HG03342 (cell line): ENCODE results near the gene DNASE1L1.

Experiments
- ATAC-seq: cut with Tn5 transposase; IDR thresholded peaks from one replicate; pipeline ENCODE4 v1.9.1; 2021; ENCODE audit warnings: mild to moderate bottlenecking, moderate library complexity; ENCODE audit not compliant: unreplicated experiment

DNASE1L1 gene

DNA sequence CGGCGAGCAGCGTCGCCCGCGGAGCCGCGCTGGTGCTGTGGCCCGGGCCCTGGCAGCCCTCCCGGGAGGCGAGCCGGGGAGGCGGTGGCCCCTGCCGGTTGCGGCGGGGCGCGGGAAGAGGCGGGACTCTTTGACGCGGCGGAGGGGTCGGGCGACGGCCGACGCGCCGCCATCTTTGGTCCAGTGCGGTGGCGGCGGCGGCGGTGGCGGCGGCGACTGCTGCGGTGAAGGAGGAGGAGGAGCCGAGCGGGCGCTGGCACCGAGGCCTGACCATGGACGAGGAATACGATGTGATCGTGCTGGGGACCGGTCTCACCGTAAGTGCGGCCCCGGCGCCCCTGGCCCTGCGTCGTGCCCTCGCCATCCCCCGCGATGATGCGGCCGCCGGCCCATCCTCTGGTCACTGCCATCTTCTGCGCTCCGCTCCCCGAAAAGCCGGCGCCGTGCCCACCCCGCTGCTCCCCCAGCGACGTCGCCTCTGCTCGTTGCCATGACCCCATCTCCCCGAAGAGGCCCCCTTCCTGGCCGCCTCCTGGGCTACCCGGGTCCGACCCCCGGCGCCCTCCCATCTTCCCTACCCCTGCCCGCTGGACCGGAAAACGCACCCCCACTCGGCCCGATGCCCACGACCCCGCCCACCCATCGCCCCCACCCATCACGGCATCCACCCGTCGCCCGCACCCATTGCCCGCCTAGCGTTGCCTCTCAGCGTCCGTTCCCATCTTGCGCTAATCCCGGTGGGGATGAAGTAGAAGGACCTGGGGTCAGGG, 28.1 kb upstream of the DNASE1L1 start, which contains the start of gene GDI1:
Gene GDI1 (plus strand): TSS at position 172 of the 770 bp plus-strand sequence. CDS start 101 bp downstream, at position 273.
- ATAC-seq, result no peak

DNA sequence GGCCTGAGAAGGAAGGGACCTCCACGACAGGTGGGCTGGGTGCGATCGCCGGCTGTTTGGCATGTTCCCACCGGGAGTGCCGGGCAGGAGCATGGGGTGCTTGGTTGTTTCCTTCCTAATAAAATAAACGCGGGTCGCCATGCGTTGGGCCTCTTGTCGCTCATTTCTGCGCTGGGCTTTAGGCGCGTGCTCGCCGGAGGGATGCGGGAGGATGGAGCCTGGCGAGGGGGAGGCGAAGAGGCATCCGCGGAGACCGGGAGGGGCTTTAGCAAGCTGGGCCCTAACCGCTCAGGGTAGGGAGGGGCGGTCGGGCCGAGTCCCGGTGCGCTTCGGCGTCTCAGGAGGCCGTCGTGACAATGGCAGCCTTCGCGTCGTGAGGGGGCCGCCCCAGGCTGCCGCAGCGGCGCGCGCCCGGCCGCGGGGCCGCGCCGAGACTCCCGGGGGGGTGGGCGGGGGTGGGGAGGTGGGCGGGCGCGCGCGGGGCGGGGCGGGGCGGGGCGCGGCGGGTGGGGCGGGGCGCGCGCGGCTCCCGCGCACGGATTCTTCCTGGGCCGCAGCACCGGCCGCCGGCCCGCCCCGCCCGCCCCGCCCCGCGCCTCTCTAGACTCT, 27.4 kb upstream of the DNASE1L1 start:
- no peak for ATAC-seq

DNA sequence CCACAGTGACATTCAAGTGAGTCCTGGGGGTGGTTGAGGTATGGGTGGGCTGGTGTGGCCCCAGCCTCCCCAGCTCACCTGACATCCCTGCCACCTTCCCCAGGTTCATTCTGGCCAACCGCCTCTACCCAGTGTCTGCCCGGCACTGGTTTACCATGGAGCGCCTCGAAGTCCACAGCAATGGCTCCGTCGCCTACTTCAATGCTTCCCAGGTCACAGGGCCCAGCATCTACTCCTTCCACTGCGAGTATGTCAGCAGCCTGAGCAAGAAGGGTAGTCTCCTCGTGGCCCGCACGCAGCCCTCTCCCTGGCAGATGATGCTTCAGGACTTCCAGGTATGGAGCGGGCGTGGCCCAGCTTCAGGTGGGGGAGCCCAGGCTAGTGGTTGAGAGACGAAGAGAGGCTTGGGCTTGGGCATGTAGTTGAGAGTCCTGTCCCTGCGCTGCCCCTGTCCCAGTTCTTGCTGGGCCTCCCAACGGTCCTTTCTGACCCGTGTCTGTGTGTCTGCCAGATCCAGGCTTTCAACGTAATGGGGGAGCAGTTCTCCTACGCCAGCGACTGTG, 26.2 kb upstream of the DNASE1L1 start:
- ATAC-seq, result no peak

DNA sequence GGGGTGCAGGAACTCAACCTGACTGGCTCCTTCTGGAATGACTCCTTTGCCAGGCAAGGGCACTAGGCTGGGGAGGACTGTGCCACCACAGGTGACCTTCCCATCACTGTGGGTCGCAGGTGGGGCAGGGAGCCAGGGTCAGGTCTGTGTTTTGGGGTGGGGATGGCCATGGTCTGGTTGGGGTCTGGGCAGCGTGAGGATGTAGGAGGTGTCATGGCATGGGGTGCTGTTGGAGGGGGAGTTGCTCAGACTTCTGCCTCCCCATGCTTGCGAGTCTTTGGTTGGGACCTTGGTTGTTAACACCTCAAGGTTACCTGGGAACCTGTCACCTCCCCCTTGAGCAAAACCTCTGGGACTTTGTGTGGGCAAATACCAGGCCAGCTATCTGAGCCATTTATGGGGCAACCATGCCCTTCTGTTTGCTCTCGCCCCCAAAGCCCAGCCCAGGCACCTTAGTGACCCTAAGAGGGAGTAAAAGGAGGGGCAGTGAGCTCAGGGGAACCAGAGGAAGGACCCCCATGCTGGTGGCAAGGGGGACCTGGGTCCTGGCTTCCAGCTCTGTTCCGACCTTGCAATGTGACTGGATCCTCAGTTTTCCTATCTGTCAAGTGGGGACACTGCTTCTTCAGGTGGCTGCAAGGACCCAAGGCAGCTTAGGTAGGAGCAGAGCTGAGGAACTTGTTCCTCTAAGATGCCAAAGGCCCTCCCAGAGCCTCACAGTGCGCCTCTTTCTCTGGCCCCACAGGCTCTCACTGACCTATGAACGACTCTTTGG, 25.5 kb upstream of the DNASE1L1 start:
- no peak for ATAC-seq

DNA sequence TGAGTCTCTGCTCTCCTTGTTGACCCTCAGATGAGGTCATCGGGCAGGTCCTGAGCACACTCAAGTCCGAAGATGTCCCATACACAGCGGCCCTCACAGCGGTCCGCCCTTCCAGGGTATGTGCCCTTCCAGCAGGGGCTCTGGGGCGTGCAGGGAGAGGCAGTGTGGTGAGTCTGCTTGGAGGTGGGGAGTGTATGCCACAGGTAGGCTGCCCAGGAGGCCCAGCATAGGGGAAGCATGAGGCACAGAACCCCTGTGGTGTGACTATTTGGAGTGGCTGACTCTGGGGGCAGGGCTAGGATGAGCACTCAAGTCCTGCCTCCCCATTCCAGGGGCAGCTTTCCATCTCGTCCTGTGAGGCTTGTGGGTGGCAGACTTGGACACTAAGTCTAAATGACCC, 24.6 kb upstream of the DNASE1L1 start:
- no peak for ATAC-seq

GRCh38 chrX:154432210-154432609, 23.2 kb upstream of the DNASE1L1 start:
- no peak for ATAC-seq

GRCh38 chrX:154431341-154431740, 22.3 kb upstream of the DNASE1L1 start:
- ATAC-seq, result no peak

- ATAC-seq, result no peak
These were observed 21.9 kb upstream of the DNASE1L1 start for GRCh38 chrX:154430916-154431315.

DNA sequence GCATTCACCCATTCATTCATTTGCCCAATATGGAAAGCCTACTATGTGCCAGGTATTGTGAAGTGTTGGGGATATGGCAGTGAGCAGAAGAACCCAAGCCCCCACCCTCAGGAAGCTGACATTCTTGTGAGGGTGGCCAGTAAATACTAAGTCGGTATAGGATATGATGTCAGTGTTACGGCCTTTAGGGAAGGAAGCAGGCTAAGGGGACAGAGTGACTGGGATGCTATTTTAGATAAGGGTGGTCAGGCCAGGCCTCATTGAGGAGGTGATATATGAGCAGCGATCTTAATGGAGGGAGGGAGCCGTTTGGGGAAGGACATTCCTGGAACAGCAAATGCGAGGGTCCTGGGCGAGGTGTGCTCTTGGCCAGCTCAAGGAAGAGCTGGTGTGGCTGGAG, 21.4 kb upstream of the DNASE1L1 start:
- ATAC-seq, result no peak

DNA sequence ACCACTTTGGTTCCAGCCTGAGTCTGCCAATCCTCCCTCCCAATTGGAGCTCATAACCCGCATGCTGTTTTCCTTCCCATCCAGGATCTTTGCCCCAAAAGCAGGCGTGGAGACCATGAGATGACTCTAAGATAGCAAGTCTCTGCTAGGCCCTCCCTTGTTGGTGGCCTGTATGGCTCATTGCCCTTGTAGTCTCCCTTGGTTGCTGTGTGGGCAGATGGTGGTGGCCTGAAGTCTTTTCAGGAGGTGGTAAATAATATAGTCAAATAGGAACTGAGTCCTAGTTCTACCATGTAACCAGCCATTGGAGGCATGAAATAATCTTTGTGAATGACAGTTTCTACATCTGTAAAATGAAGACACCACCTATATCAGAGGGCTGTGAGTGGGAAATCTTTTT, 20.7 kb upstream of the DNASE1L1 start:
- no peak for ATAC-seq

DNA sequence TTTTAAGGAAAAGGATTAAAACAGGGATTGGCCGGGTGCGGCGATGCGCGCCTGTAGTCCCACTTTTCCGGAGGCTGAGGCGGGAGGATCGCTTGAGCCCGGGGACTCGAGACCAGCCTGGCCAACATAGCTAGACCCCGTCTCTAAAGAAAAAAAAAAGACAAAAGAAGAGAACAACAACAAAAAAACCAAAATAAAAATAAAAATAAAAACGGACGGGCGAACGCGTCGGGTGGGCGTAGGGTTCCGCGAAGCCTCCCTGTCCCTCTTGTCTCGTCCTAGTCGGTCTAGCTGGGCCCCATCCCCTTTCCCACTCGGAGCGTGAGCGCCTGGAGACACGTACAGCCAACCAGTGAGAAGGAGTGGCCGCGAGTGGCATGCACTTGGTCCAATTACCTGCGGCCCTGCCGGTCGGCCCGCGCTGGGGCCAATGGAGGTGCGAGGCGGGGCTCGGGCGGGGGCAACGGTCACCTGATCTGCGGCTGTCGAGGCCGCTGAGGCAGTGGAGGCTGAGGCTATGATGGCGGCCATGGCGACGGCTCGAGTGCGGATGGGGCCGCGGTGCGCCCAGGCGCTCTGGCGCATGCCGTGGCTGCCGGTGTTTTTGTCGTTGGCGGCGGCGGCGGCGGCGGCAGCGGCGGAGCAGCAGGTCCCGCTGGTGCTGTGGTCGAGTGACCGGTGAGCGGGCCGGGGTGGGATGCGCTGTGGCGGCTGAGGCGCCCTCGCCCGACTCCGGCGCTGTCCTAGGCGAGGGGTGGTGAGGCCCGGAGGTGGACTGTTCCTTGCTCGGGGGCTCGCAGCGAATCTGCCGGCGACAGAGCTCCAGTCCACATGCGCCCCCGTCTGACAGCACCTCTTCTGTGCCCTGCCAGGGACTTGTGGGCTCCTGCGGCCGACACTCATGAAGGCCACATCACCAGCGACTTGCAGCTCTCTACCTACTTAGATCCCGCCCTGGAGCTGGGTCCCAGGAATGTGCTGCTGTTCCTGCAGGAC, 19.4 kb upstream of the DNASE1L1 start, which contains the start of gene ATP6AP1:
Gene ATP6AP1 (plus strand): TSS at position 502 of the 996 bp plus-strand sequence. CDS start 16 bp downstream, at position 518.
- peak; percentile 97 for ATAC-seq

DNA sequence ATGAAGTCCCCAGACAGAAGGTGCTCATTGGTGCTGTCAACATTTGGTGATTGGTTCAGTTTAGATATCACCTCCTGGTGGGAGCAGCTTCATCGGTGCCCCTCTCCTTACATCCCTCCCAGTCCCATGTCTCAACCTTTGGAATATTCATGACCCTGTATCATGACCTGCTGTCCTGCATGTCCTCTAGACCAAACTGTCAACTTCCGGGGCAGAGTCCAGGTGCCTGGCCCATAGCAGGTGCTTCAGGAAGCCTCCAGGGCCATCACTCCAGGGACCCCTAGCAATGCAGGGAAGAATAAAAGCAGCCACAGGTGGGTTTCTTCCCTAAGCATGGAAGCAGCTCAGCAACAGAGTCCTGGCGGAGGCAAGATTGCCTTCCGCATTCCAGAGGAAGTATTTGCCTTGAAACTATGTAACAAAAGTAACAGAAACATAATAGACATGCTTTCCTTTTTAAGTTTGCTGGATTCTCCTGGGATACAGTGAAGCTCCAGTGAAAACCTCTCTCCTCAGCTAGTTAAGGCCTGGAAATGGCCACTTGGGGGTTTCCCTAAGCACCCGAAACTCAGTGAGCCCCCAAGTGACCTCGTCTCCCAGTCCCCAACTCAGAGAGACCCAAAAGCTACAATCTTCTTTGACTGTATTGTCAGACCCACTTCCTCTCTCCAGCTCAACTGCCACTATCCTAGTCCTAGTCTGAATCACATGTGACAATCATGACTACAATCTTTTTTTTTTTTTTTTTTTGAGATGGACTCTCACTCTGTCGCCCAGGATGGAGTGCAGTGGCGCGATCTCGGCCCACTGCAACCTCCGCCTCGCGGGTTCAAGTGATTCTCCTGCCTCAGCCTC, 18.1 kb upstream of the DNASE1L1 start:
- no peak for ATAC-seq

DNA sequence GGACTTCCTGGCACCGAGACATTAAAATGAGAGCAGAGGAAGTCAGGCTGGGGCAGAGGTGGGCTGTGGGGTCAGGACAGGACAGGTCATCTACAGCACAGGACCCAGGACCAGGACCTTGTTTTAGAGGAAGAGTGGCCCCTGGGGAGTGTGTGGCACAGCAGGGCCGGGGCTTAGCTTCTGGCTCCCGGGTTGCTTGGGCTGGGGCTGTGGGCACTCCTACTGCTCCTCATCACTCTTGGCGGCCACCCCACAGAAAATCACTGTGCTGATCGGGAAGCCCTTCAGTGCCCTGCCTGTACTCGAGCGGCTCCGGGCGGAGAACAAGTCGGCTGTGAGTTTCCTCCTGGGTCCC, 11.3 kb upstream of the DNASE1L1 start:
- ATAC-seq, result no peak

DNA sequence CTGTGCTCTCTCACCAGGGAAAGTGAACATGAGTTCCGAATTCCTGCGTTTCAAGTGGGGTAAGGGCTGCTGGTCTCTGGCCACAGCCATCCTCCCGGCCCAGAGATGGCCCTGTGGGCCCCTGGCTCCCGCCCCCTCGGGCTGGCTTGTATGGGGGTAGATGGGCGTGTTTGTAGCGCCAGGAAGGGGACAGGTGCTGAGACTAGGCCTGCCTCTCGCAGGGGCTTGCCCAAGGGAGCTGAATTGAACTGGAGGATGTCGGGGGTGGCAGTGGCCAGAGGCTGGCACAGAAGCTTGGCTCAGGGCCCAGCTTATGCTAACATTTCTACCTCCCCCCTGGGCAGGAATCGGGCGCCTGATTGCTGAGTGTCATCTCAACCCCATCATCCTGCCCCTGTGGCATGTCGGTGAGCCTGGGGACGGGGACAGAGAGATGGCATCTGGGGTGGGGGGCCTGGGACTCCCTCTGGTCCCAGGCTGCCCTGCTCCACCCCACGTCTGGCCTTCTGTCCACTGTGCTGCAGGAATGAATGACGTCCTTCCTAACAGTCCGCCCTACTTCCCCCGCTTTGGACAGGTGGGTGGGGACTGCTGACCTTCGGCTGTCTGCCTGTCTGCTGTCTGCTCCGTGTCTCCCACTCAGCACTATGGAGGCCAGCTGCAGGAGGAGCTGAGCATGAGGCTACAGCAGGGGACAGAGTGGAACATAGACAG, 10.8 kb upstream of the DNASE1L1 start:
- ATAC-seq, result no peak

DNA sequence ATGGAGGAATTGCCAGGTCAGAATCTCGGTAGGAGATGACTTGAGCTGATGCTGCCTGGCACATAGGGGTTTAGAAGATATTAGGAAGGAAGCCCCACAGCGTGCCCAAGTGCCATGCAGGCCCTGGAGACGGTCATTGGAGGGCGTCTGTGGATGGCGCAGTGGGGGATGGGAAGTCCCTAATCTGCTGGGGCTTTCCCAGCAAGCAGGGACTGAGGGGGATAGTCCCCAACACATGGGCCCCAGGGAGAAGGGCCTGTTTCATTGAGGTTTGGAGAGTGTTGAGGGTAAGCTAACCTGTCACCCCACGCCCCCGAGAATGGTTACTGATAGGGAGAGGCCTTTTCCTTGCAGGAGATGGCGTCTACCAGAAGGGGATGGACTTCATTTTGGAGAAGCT, 10.1 kb upstream of the DNASE1L1 start:
- no peak for ATAC-seq

GRCh38 chrX:154417157-154417556, 8.1 kb upstream of the DNASE1L1 start:
- no peak for ATAC-seq

GRCh38 chrX:154413142-154413541, 4.1 kb upstream of the DNASE1L1 start:
- no peak for ATAC-seq

DNA sequence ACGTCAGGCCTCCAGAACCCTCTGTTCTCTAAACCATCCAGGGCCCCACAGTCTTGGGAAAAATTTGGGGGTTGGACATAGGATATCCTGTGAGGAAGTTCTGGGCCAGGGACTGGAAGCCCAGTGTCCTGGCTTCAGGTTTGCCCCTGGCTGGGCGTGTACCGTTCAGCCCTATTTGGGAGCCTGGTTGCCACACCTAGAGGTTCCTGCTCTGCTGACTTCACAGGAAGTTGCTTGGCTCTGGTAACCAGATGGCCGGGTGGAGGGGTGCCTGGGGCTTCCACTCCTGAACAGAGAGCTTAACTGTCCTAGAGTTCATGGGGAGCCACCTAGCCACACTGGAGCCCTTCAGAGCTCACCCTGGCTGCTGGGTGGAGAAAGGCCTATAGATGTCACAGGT, 3.4 kb upstream of the DNASE1L1 start:
- no peak for ATAC-seq

GRCh38 chrX:154411981-154412340, 2.9 kb upstream of the DNASE1L1 start:
- ATAC-seq, result peak; percentile 64
